MM.1S (cell line): Measurements from ENCODE around the gene INPP4A.

Experiments used
- DNase-seq: peaks from one replicate; pipeline ENCODE4 v3.0.0-alpha.2; 2015
- H2AFZ ChIP-seq: fragments of 300-600 bp; sonication (generic); 2 replicates; pipeline ENCODE4 v1.6.0; 2016; ENCODE audit warnings: antibody characterized with exemption, low read length
- H3F3A ChIP-seq: fragments of 300-600 bp; sonication (generic); 2 replicates; pipeline ENCODE4 v1.6.1; 2016; ENCODE audit warnings: mild to moderate bottlenecking, antibody characterized with exemption, low read length, moderate library complexity, mixed read lengths; ENCODE audit not compliant: insufficient read depth
- H3K27ac ChIP-seq: fragments of 300-600 bp; sonication (generic); 2 replicates; pipeline ENCODE4 v1.5.1; 2016; ENCODE audit warnings: mild to moderate bottlenecking, low read length
- H3K27me3 ChIP-seq: fragments of 300-600 bp; sonication (generic); replicated peaks from 2 replicates; pipeline ENCODE4 v1.6.0; 2016; ENCODE audit warnings: low read length; ENCODE audit not compliant: insufficient read depth
- H3K36me3 ChIP-seq: fragments of 300-600 bp; sonication (generic); replicated peaks from 2 replicates; pipeline ENCODE4 v1.6.1; 2016; ENCODE audit warnings: mild to moderate bottlenecking, low read length, mixed read lengths; ENCODE audit not compliant: insufficient read depth
- H3K4me1 ChIP-seq: fragments of 300-600 bp; sonication (generic); 2 replicates; pipeline ENCODE4 v1.6.1; 2016; ENCODE audit warnings: low read length, mixed read lengths
- H3K4me2 ChIP-seq: fragments of 300-600 bp; sonication (generic); 2 replicates; pipeline ENCODE4 v1.6.0; 2016; ENCODE audit warnings: low read depth, low read length
- H3K4me3 ChIP-seq: fragments of 300-600 bp; sonication (generic); 2 replicates; pipeline ENCODE4 v1.5.1; 2016; ENCODE audit warnings: low read length, mixed read lengths
- H3K79me2 ChIP-seq: fragments of 300-600 bp; sonication (generic); 2 replicates; pipeline ENCODE4 v1.6.1; 2016; ENCODE audit warnings: mixed run types, low read length, mixed read lengths
- H3K9ac ChIP-seq: fragments of 300-600 bp; sonication (generic); 2 replicates; pipeline ENCODE4 v1.6.1; 2016; ENCODE audit warnings: low read length, mixed read lengths
- H3K9me2 ChIP-seq: fragments of 300-600 bp; sonication (generic); replicated peaks from 2 replicates; pipeline ENCODE4 v1.6.1; 2016; ENCODE audit warnings: mild to moderate bottlenecking, low read length, mixed read lengths; ENCODE audit not compliant: insufficient read depth
- H3K9me3 ChIP-seq: fragments of 300-600 bp; sonication (generic); replicated peaks from 2 replicates; pipeline ENCODE4 v1.6.1; 2016; ENCODE audit warnings: mild to moderate bottlenecking, low read length, mixed read lengths; ENCODE audit not compliant: insufficient read depth
- H4K20me1 ChIP-seq: fragments of 300-600 bp; sonication (generic); 2 replicates; pipeline ENCODE4 v1.6.1; 2016; ENCODE audit warnings: mild to moderate bottlenecking, low read length, moderate library complexity, mixed read lengths; ENCODE audit not compliant: insufficient read depth
- CTCF ChIP-seq: fragments of 300-600 bp; sonication (generic); IDR thresholded peaks from 2 replicates; pipeline ENCODE4 v1.5.1; 2016; ENCODE audit warnings: antibody characterized with exemption, low read length, mixed read lengths
- EZH2 ChIP-seq: fragments of 300-600 bp; sonication (generic); optimal IDR thresholded peaks from 2 replicates; pipeline ENCODE3; 2017; ENCODE audit warnings: low read depth, mild to moderate bottlenecking, antibody characterized with exemption, low read length, mixed read lengths
- EZH2phosphoT487 ChIP-seq: fragments of 300-600 bp; sonication (generic); IDR thresholded peaks from 2 replicates; pipeline ENCODE4 v1.6.1; 2018; ENCODE audit warnings: antibody characterized with exemption, low read length

INPP4A gene

GRCh38 chr2:98457045-98457696, 12.5 kb downstream of the INPP4A start:
- Histone ChIP-seq H3K27me3 (no peaks in the 10 kb centered on the region), H3K36me3 (peaks cover 3% of the 10 kb centered on the region; the same call in 1 of the 2 replicates), H3K9me2 (no peaks in the 10 kb centered on the region), H3K79me2 (peaks cover 98% of the 10 kb centered on the region), H3F3A (peaks cover 94% of the 10 kb centered on the region), H3K4me3 (no peak overlapping the region), H3K9me3 (no peaks in the 10 kb centered on the region), H3K27ac (peak overlapping the region; percentile 99), H3K4me1 (peaks cover 97% of the 10 kb centered on the region), H2AFZ (no peak overlapping the region), H4K20me1 (no peaks in the 10 kb centered on the region), H3K9ac (no peak overlapping the region; the same call in 1 of the 2 replicates), H3K4me2 (0 out of 2 replicates have a peak overlapping the region, but pooled peaks have one; percentile 0)
- DNase-seq: no peak
- TF ChIP-seq CTCF (no peak), EZH2phosphoT487 (no peak), EZH2 (no peak)

GRCh38 chr2:98458207-98458606, 13.5 kb downstream of the INPP4A start:
- no peaks in the 10 kb centered on the region for H3K9me2 ChIP-seq
- no peak for TF ChIP-seq EZH2phosphoT487
- no peak for TF ChIP-seq EZH2
- TF ChIP-seq CTCF: no peak
- H3K4me3 ChIP-seq: no peak overlapping the region
- no peaks in the 10 kb centered on the region for H4K20me1 ChIP-seq
- H3K9me3 ChIP-seq: no peaks in the 10 kb centered on the region
- H3K27me3 ChIP-seq: no peaks in the 10 kb centered on the region
- H3K27ac ChIP-seq: peak overlapping the region; percentile 99; the same call in 1 of the 2 replicates
- peak; percentile 5 for DNase-seq
- H3K79me2 ChIP-seq: peaks cover 91% of the 10 kb centered on the region
- H3F3A ChIP-seq: peaks cover 89% of the 10 kb centered on the region
- peak overlapping the region; percentile 92; the same call in 1 of the 2 replicates for H3K9ac ChIP-seq
- peaks cover 3% of the 10 kb centered on the region; the same call in 1 of the 2 replicates for H3K36me3 ChIP-seq
- no peak overlapping the region for H2AFZ ChIP-seq
- H3K4me2 ChIP-seq: peak overlapping the region; percentile 86; the same call in 1 of the 2 replicates
- peaks cover 88% of the 10 kb centered on the region for H3K4me1 ChIP-seq

- Histone ChIP-seq H2AFZ (no peak overlapping the region), H3K4me2 (peak overlapping the region; percentile 86), H3F3A (peaks cover 93% of the 10 kb centered on the region), H3K4me1 (peaks cover 88% of the 10 kb centered on the region), H3K9ac (peak overlapping the region; percentile 92), H3K9me3 (no peaks in the 10 kb centered on the region), H3K79me2 (peaks cover 91% of the 10 kb centered on the region), H3K4me3 (no peak overlapping the region), H3K27me3 (no peaks in the 10 kb centered on the region), H3K36me3 (peaks cover 3% of the 10 kb centered on the region; the same call in 1 of the 2 replicates), H3K9me2 (no peaks in the 10 kb centered on the region), H3K27ac (peak overlapping the region; percentile 99), H4K20me1 (no peaks in the 10 kb centered on the region)
- TF ChIP-seq EZH2 (no peak), CTCF (no peak), EZH2phosphoT487 (no peak)
- DNase-seq: peak; percentile 13
Observed at GRCh38 chr2:98458667-98459380, 14.2 kb downstream of the INPP4A start.
